Central memory CD8-positive, alpha-beta T cell (primary cell): ENCODE results near the gene ATP2B2.

Source experiments
- ATAC-seq: fragments of 150-1000 bp; cut with Tn5 transposase; replicated peaks from 2 replicates; pipeline ENCODE4 v1.10.0; 2022; ENCODE audit warnings: mild to moderate bottlenecking, moderate FRiP score, moderate number of reproducible peaks; ENCODE audit not compliant: poor library complexity, severe bottlenecking; ENCODE audit errors: extremely low read depth
- DNase-seq, 2 donors: peaks; one replicate each; pipeline ENCODE4 v3.0.0; 2021; ENCODE audit warnings: low spot score in 2 of 2
- H3K27ac Mint-ChIP-seq: one replicate; pipeline ENCODE4 v1.8.0; 2022; ENCODE audit warnings: low read depth, mild to moderate bottlenecking, moderate library complexity, mixed read lengths
- H3K27me3 Mint-ChIP-seq: one replicate; pipeline ENCODE4 v1.8.0; 2022; ENCODE audit warnings: mixed read lengths
- H3K36me3 Mint-ChIP-seq: one replicate; pipeline ENCODE4 v1.8.0; 2022; ENCODE audit warnings: mild to moderate bottlenecking, moderate library complexity, mixed read lengths; ENCODE audit not compliant: insufficient read depth
- H3K4me1 Mint-ChIP-seq: one replicate; pipeline ENCODE4 v1.8.0; 2022; ENCODE audit warnings: mixed read lengths
- H3K4me3 Mint-ChIP-seq: one replicate; pipeline ENCODE4 v1.8.0; 2022; ENCODE audit warnings: mild to moderate bottlenecking, moderate library complexity, mixed read lengths
- H3K9me3 Mint-ChIP-seq: one replicate; pipeline ENCODE4 v1.8.0; 2022; ENCODE audit warnings: mixed read lengths

Gene ATP2B2

GRCh38 chr3:10274601-10275000 is 230.8 kb downstream of the ATP2B2 start:
- H3K9me3 Mint-ChIP-seq, result no peaks in the 10 kb centered on the region
- no peak overlapping the region for H3K4me3 Mint-ChIP-seq
- DNase-seq (no peak), ATAC-seq (no peak)
- H3K27me3 Mint-ChIP-seq, result no peaks in the 10 kb centered on the region
- peaks cover 40% of the 10 kb centered on the region for H3K4me1 Mint-ChIP-seq
- H3K36me3 Mint-ChIP-seq, result peaks cover 59% of the 10 kb centered on the region
- no peak overlapping the region for H3K27ac Mint-ChIP-seq
